ENCODE data around the gene C1S. TPM values are rescaled to one million over a fixed set of nuclear protein-coding genes. Genes with fewer than 3 reads are reported as not detected.
A peak's percentile ranks its signal among the peaks of the same experiment; 100 is the strongest.
"Not testable (repeated sequence)": the region's sequence is repeated elsewhere in the genome, so short reads cannot be mapped to it uniquely, and the experiment has no call there.

Gene C1S
- total RNA-seq, 2 experiments from 2014 or later, result 1.7 to 2.0 TPM

DNA sequence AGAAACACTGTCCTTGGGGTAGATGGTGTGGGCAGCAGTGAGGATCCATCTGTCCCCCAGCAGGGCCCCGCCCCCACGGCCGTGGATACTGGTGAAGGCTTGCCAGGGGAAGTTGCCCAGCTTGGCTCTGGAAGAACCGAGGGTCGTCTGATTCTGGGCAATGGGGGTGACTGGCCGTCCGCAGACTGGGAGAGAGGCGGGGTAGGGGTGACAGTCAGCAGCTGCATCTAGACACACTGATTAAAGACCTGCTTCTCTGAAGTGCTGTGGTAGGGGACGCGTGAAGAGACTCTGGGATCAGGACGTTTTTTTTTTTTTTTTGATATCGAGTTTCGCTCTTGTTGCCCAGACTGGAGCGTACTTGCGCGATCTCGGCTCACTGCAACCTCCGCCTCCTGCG is 36.5 kb downstream of the C1S start:
- Mint-ChIP-seq H3K27ac (no peak overlapping the region), H3K9me3 (no peaks in the 10 kb centered on the region), H3K4me3 (no peak overlapping the region), H3K36me3 (peaks cover 14% of the 10 kb centered on the region), H3K4me1 (ENCODE audit: low read depth) (peaks cover 5% of the 10 kb centered on the region), H3K27me3 (no peaks in the 10 kb centered on the region)
- DNase-seq, result no peak
- ChIA-PET POLR2A (interaction anchor here (0.9 kb wide), 1 partner anchor 11 kb away, joined by 3 read pairs; no protein-coding TSS in a partner anchor), CTCF (interaction anchor here (1.1 to 3.7 kb wide), 2 partner anchors 11 to 16 kb away, joined by 4 to 26 read pairs; partner anchors contain the start of gene C1RL)
- intact Hi-C loops (cut with micrococcal nuclease), result loop anchor here (10.0 kb wide), 1 partner anchor 52 kb away; no protein-coding TSS in a partner anchor

DNA sequence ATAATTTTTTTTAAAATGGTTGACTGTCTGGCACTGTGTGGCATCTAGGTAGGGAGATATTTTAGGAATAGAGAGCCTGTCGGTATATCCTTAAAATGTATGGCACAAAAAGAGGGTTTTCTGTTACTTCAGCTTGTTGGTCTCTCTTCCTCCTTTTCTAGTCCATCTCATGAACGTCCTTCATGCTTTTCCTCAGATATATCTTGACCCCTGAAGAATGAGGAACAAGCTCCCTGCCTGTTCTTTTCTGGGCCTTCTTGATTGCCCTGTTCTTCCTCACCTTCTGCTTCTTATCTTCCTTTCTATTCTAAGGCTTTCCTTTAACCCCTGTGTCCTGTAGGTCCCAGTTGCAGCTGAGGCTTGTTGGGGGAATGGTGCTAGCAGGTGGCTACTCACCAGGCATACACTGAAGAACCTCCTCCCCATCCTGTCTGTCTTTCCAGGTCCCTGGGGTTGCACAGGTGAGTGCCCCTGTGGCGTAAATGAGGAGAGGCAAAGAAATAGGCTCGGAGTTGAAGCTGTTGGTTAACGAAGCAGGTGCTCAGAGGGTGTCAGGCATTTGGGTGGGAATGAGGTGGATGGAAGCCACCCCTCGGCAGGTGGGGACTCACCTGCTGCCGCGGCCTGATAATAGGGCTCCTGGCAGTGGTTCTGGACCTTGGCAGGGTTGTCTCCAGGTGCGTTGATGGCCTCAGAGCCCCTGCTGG is 38.9 kb downstream of the C1S start:
- no peak for DNase-seq
- ChIA-PET POLR2A (no interaction called here), CTCF (interaction anchor here (1.0 to 2.1 kb wide), 2 partner anchors 14 to 81 kb away, joined by 3 to 7 read pairs; partner anchors contain the start of gene LPCAT3)
- no peaks in the 10 kb centered on the region for H3K9me3 Mint-ChIP-seq
- no peak overlapping the region for H3K27ac Mint-ChIP-seq
- H3K4me3 Mint-ChIP-seq, result no peak overlapping the region
- peaks cover 19% of the 10 kb centered on the region for H3K36me3 Mint-ChIP-seq
- intact Hi-C loops (cut with micrococcal nuclease), result loop anchor here (10.0 kb wide), 1 partner anchor 55 kb away; no protein-coding TSS in a partner anchor
- peaks cover 11% of the 10 kb centered on the region for H3K4me1 Mint-ChIP-seq (ENCODE audit: low read depth)
- no peaks in the 10 kb centered on the region for H3K27me3 Mint-ChIP-seq

DNA sequence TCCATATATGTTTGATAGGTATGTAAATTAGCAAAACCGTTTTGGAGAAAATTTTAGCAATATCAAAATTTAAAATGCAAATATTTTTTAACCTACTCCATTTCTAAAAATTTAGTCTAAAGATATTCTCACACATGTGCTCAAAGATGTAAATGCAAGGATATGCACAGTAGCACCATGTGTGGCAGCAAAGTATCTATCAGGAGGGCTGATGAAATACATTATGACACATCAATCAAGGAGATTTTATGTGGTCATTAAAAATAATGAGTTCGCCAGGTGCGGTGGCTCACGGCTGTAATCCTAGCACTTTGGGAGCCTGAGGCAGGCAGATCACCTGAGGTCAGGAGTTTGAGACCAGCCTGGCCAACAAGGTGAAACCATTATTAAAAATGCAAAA is 39.7 kb downstream of the C1S start:
- intact Hi-C loops (cut with micrococcal nuclease), result no loop called here
- ChIA-PET POLR2A (no interaction called here), CTCF (interaction anchor here (2.1 kb wide), 1 partner anchor 13 kb away, joined by 7 read pairs; no protein-coding TSS in a partner anchor)
- peaks cover 19% of the 10 kb centered on the region for H3K36me3 Mint-ChIP-seq
- DNase-seq, result no peak
- H3K27me3 Mint-ChIP-seq, result no peaks in the 10 kb centered on the region
- no peaks in the 10 kb centered on the region for H3K9me3 Mint-ChIP-seq
- no peak overlapping the region for H3K4me3 Mint-ChIP-seq
- H3K4me1 Mint-ChIP-seq (ENCODE audit: low read depth), result peaks cover 13% of the 10 kb centered on the region
- no peak overlapping the region for H3K27ac Mint-ChIP-seq

DNA sequence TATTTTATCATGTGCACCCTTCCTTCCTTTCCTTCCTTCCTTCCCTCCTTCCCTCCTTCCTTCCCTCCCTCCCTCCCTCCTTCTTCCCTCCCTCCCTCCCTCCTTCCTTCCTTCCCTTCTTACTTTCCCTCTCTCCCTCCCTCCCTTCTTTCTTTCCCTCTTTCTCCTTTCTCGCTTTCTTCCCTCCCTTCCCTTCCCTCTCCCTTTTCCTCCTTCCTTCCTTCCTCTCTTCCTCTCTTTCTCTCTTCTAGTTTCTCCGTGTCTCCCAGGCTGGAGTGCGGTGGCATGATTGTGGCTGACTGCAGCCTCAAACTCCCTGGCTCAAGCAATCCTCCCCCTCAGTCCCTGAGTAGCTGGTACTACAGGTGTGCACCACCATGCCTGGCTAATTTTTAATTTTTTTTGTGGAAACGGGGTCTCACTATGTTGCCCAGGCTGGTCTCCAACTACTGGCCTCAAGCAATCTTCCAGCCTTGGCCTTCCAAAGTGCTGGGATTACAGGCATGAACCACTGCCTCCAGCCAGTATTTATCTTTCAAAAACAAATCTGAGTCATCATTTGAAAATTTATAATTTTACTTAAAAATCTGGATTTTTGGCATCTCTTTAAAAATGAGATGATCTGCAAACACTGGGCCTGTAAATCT is 40.7 kb downstream of the C1S start:
- Mint-ChIP-seq H3K27me3 (no peaks in the 10 kb centered on the region), H3K36me3 (peaks cover 27% of the 10 kb centered on the region), H3K27ac (no peak overlapping the region), H3K4me1 (ENCODE audit: low read depth) (peaks cover 21% of the 10 kb centered on the region), H3K9me3 (peaks cover 8% of the 10 kb centered on the region), H3K4me3 (no peak overlapping the region)
- intact Hi-C loops (cut with micrococcal nuclease), result no loop called here
- CTCF ChIA-PET, result interaction anchor here (2.0 to 2.2 kb wide), 3 partner anchors 8 to 12 kb away, joined by 6 to 12 read pairs (median 7); partner anchors contain the start of gene C1R
- DNase-seq, result no peak
- POLR2A ChIA-PET, result no interaction called here

DNA sequence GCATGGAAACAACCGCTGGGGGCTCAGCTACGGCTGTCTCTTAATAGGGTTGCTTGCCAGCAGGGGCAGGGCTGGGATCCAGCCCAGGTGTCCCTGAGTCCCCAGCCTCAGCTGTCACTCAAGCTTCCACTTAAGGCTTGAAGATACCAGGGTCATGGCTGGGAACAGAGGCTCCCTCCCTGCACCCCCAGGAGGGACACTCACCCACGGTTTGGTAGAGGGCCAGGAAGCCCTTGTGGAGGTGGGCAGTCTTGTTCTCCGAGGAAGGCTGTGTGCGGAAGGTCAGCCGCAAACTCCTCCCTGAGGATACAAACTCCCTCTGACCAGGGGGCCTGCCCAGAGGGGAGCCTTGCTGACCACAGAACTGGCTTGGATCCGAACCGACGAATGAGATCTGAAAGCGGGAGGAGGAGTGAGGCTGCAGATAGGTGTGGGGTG is 41.2 kb downstream of the C1S start:
- Mint-ChIP-seq H3K4me1 (ENCODE audit: low read depth) (peaks cover 27% of the 10 kb centered on the region), H3K4me3 (no peak overlapping the region), H3K9me3 (peaks cover 13% of the 10 kb centered on the region), H3K27ac (no peak overlapping the region), H3K27me3 (no peaks in the 10 kb centered on the region), H3K36me3 (peaks cover 33% of the 10 kb centered on the region)
- no peak for DNase-seq
- intact Hi-C loops (cut with micrococcal nuclease), result no loop called here
- POLR2A ChIA-PET, result no interaction called here
- CTCF ChIA-PET, result interaction anchor here (1.4 to 2.2 kb wide), 3 partner anchors 9 to 177 kb away, joined by 3 to 12 read pairs (median 6); partner anchors contain the start of gene C1R

DNA sequence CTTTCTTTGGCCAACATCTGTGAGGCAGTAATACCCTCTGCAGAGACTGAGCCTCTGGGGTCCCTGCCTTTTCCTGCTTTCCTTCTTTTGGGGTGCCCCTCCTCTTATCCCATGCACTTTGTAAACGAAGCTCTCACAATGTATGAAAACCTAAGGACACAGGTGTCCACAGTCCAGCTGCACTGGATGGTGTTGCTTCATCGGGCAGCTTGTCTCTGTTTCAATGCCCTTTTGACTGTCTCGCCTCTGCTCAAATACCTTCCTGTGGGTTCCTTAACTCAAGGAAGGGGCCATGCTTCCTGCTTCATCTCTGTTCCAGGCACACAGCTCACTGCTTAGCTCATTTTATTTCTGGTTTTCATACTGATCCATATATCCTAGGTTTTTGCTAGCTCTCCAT is 42.1 kb downstream of the C1S start:
- no peaks in the 10 kb centered on the region for H3K27me3 Mint-ChIP-seq
- ChIA-PET CTCF (interaction anchor here (0.8 to 2.2 kb wide), 5 partner anchors 9 to 178 kb away, joined by 3 to 12 read pairs (median 4); partner anchors contain the start of gene C1R), POLR2A (interaction anchor here (0.9 kb wide), 1 partner anchor 9 kb away, joined by 5 read pairs; no protein-coding TSS in a partner anchor)
- peaks cover 31% of the 10 kb centered on the region for H3K4me1 Mint-ChIP-seq (ENCODE audit: low read depth)
- intact Hi-C loops (cut with micrococcal nuclease), result no loop called here
- peaks cover 13% of the 10 kb centered on the region for H3K9me3 Mint-ChIP-seq
- peaks cover 36% of the 10 kb centered on the region for H3K36me3 Mint-ChIP-seq
- H3K4me3 Mint-ChIP-seq, result no peak overlapping the region
- H3K27ac Mint-ChIP-seq, result no peak overlapping the region
- DNase-seq, result no peak

DNA sequence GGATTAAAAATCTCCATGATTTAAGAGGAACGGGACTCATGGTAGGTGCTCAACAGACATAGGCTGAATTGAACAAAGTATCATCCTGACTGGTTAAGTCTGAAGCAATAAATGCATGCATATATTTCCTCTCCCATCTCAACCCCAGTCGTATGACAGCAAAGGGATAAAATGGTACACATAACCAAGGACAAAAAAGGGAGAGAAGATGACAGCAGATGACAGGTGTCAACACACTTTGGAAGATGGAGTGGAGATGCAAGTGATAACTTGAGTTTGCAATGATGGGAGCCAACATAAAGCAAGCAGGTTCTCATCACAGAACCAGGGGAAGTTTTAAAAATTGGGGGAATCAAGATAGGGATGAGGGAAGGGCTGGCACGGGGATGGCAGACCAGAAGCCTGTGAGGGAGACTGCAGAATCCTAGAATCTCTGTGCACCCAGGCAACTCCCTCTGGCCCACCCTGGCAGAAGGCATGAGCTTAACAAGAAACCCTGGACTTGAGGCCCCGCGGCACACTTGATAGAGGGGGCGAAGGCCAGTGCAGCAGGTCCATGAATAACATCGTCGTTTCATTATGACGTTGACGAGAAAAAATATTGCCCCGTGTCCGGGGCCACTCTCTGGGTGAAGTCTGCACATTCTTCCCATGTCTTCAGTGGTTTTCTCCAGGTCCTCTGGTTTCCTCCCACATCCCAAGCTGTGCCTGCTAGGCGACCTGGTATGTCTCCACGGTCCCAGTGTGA is 43.5 kb downstream of the C1S start:
- intact Hi-C loops (cut with micrococcal nuclease), result no loop called here
- ChIA-PET CTCF (interaction anchor here (0.7 to 1.8 kb wide), 5 partner anchors 9 to 22 kb away, joined by 3 to 4 read pairs (median 4); partner anchors contain the start of gene C1R), POLR2A (no interaction called here)
- Mint-ChIP-seq H3K4me1 (ENCODE audit: low read depth) (peaks cover 36% of the 10 kb centered on the region), H3K4me3 (no peak overlapping the region), H3K27ac (no peak overlapping the region), H3K9me3 (peaks cover 13% of the 10 kb centered on the region), H3K27me3 (no peaks in the 10 kb centered on the region), H3K36me3 (peaks cover 31% of the 10 kb centered on the region)
- no peak for DNase-seq

DNA sequence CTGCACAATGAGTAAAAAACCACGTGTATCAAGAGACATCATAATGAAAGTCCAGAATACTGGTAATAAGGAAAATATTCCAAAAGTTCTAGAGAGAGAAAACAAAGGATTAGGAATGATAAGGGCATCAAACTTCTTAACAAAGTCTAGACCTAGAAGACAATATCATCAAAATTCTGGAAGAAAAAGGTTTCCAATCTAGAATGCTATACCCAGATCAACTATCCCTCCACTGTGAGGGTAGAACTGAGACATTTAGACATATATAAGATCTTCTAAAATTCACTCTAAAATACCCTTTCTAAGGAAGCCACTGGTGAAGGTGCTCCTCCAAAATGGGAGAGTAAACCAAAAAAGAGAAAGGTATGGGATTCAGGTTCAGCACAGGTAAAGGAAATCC is 45.6 kb downstream of the C1S start:
- no peak overlapping the region for H3K4me3 Mint-ChIP-seq
- H3K27me3 Mint-ChIP-seq, result no peaks in the 10 kb centered on the region
- H3K9me3 Mint-ChIP-seq, result peaks cover 13% of the 10 kb centered on the region
- H3K27ac Mint-ChIP-seq, result no peak overlapping the region
- DNase-seq, result no peak
- intact Hi-C loops (cut with micrococcal nuclease), result loop anchor here (5.0 kb wide), 2 partner anchors 144 to 234 kb away; partner anchors contain the start of gene SPSB2
- peaks cover 46% of the 10 kb centered on the region for H3K4me1 Mint-ChIP-seq (ENCODE audit: low read depth)
- H3K36me3 Mint-ChIP-seq, result peaks cover 26% of the 10 kb centered on the region
- CTCF ChIA-PET, result interaction anchor here (1.1 to 2.4 kb wide), 2 partner anchors 88 kb away, joined by 3 to 16 read pairs; partner anchors contain the start of gene LPCAT3
- POLR2A ChIA-PET, result no interaction called here

DNA sequence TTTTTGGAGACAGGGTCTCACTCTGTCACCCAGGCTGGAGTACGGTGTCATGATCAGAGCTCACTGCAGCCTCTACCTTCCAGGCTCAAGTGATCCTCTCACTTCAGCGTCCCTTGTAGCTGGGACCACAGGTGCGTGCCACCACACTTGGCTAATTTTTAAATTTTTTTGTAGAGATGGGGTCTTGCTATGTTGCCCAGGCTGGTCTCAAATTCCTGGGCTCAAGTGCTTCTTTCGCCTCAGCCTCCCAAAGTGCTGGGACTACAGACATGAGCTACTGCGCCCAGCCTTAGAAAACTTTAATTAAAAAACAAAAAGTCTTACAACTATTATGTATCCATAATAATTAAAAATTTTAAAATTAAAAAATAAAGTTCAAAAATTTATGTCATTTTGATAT is 46.7 kb downstream of the C1S start:
- intact Hi-C loops (cut with micrococcal nuclease), result loop anchor here (5.0 kb wide), 2 partner anchors 145 to 235 kb away; partner anchors contain the start of gene SPSB2
- ChIA-PET POLR2A (interaction anchor here (1.4 to 3.3 kb wide), 4 partner anchors 11 to 162 kb away, joined by 3 to 59 read pairs (median 8); partner anchors contain the start of genes C12orf57, LPCAT3 and RNU7-1), CTCF (interaction anchor here (0.8 to 3.5 kb wide), 7 partner anchors 12 to 162 kb away, joined by 3 to 37 read pairs (median 13); partner anchors contain the start of genes C12orf57, C1R, LPCAT3 and PTPN6)
- Mint-ChIP-seq H3K4me1 (ENCODE audit: low read depth) (peaks cover 46% of the 10 kb centered on the region), H3K36me3 (peaks cover 24% of the 10 kb centered on the region), H3K9me3 (peaks cover 13% of the 10 kb centered on the region)
- DNase-seq, H3K27ac Mint-ChIP-seq, H3K27me3 Mint-ChIP-seq, H3K4me3 Mint-ChIP-seq: not testable (repeated sequence)

DNA sequence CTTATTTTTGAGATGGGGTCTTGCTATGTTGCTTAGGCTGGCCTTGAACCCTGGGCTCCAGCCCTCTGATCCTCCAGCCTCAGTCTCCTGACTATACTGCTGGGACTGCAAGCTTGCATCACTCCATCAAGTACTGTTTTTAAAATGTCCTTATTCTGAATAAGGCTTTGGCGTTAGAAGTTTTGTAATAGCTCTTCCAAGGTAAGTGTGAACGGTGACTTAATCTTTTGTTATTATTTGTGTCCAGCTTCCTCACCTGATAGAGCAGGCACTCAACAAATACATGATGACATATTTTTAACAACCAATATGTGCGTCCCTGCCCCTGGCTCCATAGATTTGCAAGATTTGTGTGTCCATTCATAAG is 47.1 kb downstream of the C1S start:
- Mint-ChIP-seq H3K4me3 (peak overlapping the region; percentile 95), H3K27ac (peak overlapping the region; percentile 99), H3K36me3 (peaks cover 24% of the 10 kb centered on the region), H3K27me3 (no peaks in the 10 kb centered on the region), H3K9me3 (peaks cover 13% of the 10 kb centered on the region), H3K4me1 (ENCODE audit: low read depth) (peaks cover 43% of the 10 kb centered on the region)
- ChIA-PET POLR2A (interaction anchor here (0.9 to 3.3 kb wide), 8 partner anchors 11 to 170 kb away, joined by 3 to 59 read pairs (median 4); partner anchors contain the start of genes C12orf57, LPCAT3 and RNU7-1), CTCF (interaction anchor here (0.8 to 3.5 kb wide), 12 partner anchors 10 to 182 kb away, joined by 3 to 37 read pairs (median 8); partner anchors contain the start of genes C12orf57, C1R, LPCAT3 and PTPN6)
- DNase-seq, result no peak
- intact Hi-C loops (cut with micrococcal nuclease), result loop anchor here (1.0 to 5.0 kb wide), 7 partner anchors 15 to 235 kb away; partner anchors contain the start of genes C12orf57, C1R, CLSTN3 and LPCAT3
